ENCODE measurements around the gene P2RY4. TPM values are rescaled to one million over a fixed set of nuclear protein-coding genes. Genes with fewer than 3 reads are reported as not detected.

The P2RY4 gene
- total and polyA plus RNA-seq, 2 of the 8 experiments (the other 6 are each of a cell fraction or from before 2014, with no cell fraction given) = 0.38 TPM; not detected in 1

DNA sequence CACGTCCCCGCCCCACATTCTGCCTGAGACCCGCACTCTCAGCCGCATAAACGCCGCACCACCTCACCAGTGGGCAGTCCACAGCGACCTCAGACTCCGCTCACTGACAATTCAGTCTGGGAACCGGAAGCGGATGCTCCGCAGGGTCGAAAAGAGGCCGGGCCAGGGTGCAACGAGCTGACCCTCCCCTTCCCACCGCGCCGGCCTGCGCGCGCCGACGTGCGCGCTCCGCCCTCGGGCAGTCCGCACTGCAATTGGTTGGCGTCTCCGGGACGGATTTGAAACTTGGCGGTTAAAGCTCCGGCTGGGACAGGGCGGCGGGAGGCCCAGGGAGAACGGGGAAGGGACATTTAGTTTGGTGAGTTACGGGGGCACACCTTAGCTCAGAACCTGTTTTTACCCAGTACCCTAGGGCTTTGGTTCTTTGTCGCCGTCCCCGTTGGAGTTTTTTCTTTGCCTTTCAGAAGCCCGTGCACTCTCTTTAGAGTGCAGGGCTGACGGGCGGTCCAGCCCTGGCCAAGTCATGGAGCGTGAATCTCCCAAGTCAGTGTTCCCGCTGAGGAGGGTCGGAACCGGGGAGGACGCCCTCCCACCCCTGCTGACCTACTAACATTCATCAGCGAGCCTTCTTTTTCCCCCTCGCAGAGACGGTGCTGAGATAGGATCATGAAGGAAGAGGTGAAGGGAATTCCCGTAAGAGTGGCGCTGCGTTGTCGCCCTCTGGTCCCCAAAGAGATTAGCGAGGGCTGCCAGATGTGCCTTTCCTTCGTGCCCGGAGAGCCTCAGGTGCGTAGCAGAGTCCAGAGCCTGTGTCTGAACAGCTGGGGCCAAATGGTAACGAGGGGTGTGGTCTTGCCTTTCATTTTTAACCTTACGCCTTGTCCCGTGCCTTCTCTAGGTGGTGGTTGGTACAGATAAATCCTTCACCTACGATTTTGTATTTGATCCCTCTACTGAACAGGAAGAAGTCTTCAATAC is 30.1 kb upstream of the P2RY4 start, which contains the start of the genes KIF4A and PDZD11 (continued):
- no peak for TF ChIP-seq HDAC2 (IDR thresholded peaks at IDR 0.05; ENCODE audit: borderline replicate concordance in 1 of 2, low read depth in 2 of 2, low read length in 2 of 2)
- TF ChIP-seq TBP (IDR thresholded peaks at IDR 0.05; ENCODE audit: low read depth, low read length) = 0 out of 2 replicates have a peak, but pooled peaks have one; percentile 42
- no peak for TF ChIP-seq CBX5 (IDR thresholded peaks at IDR 0.05; ENCODE audit: low read depth, low read length)
- TF ChIP-seq RXRA (IDR thresholded peaks at IDR 0.05; ENCODE audit: insufficient read depth, low read depth, low read length) = no peak
- no peak for TF ChIP-seq SP4 (IDR thresholded peaks at IDR 0.05; ENCODE audit: low read length)
- TF ChIP-seq SP2 (IDR thresholded peaks at IDR 0.05; ENCODE audit: low read length) = no peak
- TF ChIP-seq CTBP2 (IDR thresholded peaks at IDR 0.05; ENCODE audit: borderline replicate concordance, insufficient read depth, insufficient read length, low read length) = no peak
- TF ChIP-seq JUN (IDR thresholded peaks at IDR 0.05; ENCODE audit: low read depth, low read length) = no peak
- no peak for TF ChIP-seq MAFK (IDR thresholded peaks at IDR 0.05; ENCODE audit: low read depth, low read length)
- no peak for TF ChIP-seq SUZ12 (IDR thresholded peaks at IDR 0.05; ENCODE audit: low read length)
